Smooth muscle cell of the brain vasculature (primary cell): ENCODE results near the gene SH3GL1.

Experiments used
- DNase-seq: peaks from one replicate; pipeline ENCODE4 v3.0.0-alpha.2; 2012; ENCODE audit warnings: low read depth, low spot score

Gene SH3GL1

GRCh38 chr19:4399812-4400134, 574 bp downstream of the SH3GL1 start:
- no peak for DNase-seq

- DNase-seq, result no peak
Observed at GRCh38 chr19:4396949-4397783, 3.2 kb downstream of the SH3GL1 start.

GRCh38 chr19:4393947-4394590, 6.3 kb downstream of the SH3GL1 start:
- DNase-seq, result no peak

- DNase-seq, result no peak
Observed at GRCh38 chr19:4391701-4392483, 8.5 kb downstream of the SH3GL1 start.

GRCh38 chr19:4391306-4391693, 9.0 kb downstream of the SH3GL1 start:
- DNase-seq, result no peak

GRCh38 chr19:4390567-4391305, 9.6 kb downstream of the SH3GL1 start:
- DNase-seq, result no peak

- no peak for DNase-seq
Observed at GRCh38 chr19:4390017-4390566, 10.3 kb downstream of the SH3GL1 start.

GRCh38 chr19:4389511-4390016, 10.8 kb downstream of the SH3GL1 start:
- no peak for DNase-seq

- DNase-seq, result no peak
Observed at GRCh38 chr19:4389064-4389375, 11.3 kb downstream of the SH3GL1 start.

- no peak for DNase-seq
Observed at GRCh38 chr19:4388337-4389063, 11.8 kb downstream of the SH3GL1 start.

GRCh38 chr19:4386041-4386782, 14.1 kb downstream of the SH3GL1 start:
- no peak for DNase-seq

- no peak for DNase-seq
Observed at GRCh38 chr19:4385291-4386040, 14.9 kb downstream of the SH3GL1 start.

- DNase-seq, result no peak
Observed at GRCh38 chr19:4380254-4380727, 20.1 kb downstream of the SH3GL1 start.

- no peak for DNase-seq
Observed at GRCh38 chr19:4379383-4380253, 20.7 kb downstream of the SH3GL1 start.

- DNase-seq, result no peak
Observed at GRCh38 chr19:4378886-4379285, 21.5 kb downstream of the SH3GL1 start.

- DNase-seq, result no peak
Observed at GRCh38 chr19:4376991-4377781, 23.2 kb downstream of the SH3GL1 start.

GRCh38 chr19:4376671-4376990, 23.7 kb downstream of the SH3GL1 start:
- no peak for DNase-seq
